ENCODE measurements around the gene SLC15A2. TPM values are rescaled to one million over a fixed set of nuclear protein-coding genes. Genes with fewer than 3 reads are reported as not detected.

SLC15A2 gene
- total and polyA plus RNA-seq, 12 donors, result 0.51 to 4.0 (median 2.2) TPM

GRCh38 chr3:121961283-121961682 lies 67.1 kb downstream of the SLC15A2 start:
- intact Hi-C loops (cut with DNase I), result no loop called here
- Histone ChIP-seq H3K27ac (no peak overlapping the region), H3K27me3 (no peaks in the 10 kb centered on the region), H3K4me1 (replicated peaks in 1 of 2) (no peaks in the 10 kb centered on the region), H3K9me3 (replicated peaks in 1 of 3) (no peaks in the 10 kb centered on the region), H3K4me3 (no peak overlapping the region), H3K36me3 (replicated peaks in 1 of 2) (no peaks in the 10 kb centered on the region)
- DNase-seq, result no peak
- TF ChIP-seq CTCF (IDR thresholded peaks at IDR 0.05) (no peak), POLR2A (IDR thresholded peaks at IDR 0.05) (no peak)

- no peaks in the 10 kb centered on the region for H3K36me3 ChIP-seq (replicated peaks in 1 of 2)
- no peak for DNase-seq
- no peak overlapping the region for H3K4me3 ChIP-seq
- intact Hi-C loops (cut with DNase I), result no loop called here
- no peaks in the 10 kb centered on the region for H3K27me3 ChIP-seq
- no peaks in the 10 kb centered on the region for H3K4me1 ChIP-seq (replicated peaks in 1 of 2)
- no peak overlapping the region for H3K27ac ChIP-seq
- no peaks in the 10 kb centered on the region for H3K9me3 ChIP-seq (replicated peaks in 1 of 3)
- no peak for TF ChIP-seq CTCF (IDR thresholded peaks at IDR 0.05)
- no peak for TF ChIP-seq POLR2A (IDR thresholded peaks at IDR 0.05)
Observed at GRCh38 chr3:121962443-121962842, 68.2 kb downstream of the SLC15A2 start.

- no peaks in the 10 kb centered on the region for H3K27me3 ChIP-seq
- H3K4me3 ChIP-seq, result no peak overlapping the region
- H3K9me3 ChIP-seq (replicated peaks in 1 of 3), result no peaks in the 10 kb centered on the region
- no peaks in the 10 kb centered on the region for H3K4me1 ChIP-seq (replicated peaks in 1 of 2)
- DNase-seq, result no peak
- H3K27ac ChIP-seq, result no peak overlapping the region
- TF ChIP-seq POLR2A (IDR thresholded peaks at IDR 0.05), result no peak
- no peak for TF ChIP-seq CTCF (IDR thresholded peaks at IDR 0.05)
- no peaks in the 10 kb centered on the region for H3K36me3 ChIP-seq (replicated peaks in 1 of 2)
- intact Hi-C loops (cut with DNase I), result no loop called here
- WGBS, 4 donors, result 62 to 81% methylated on average over 1 of the region's 1 CpG; no CpG with 5 or more reads in 2 of the 4 donors
Observed at GRCh38 chr3:121963608-121964007, 69.4 kb downstream of the SLC15A2 start.

- 76 to 91% (median 86%) methylated on average over 2 of the region's 2 CpGs for WGBS, 4 donors
- intact Hi-C loops (cut with DNase I), result no loop called here
- H3K9me3 ChIP-seq (replicated peaks in 1 of 3), result no peaks in the 10 kb centered on the region
- H3K36me3 ChIP-seq (replicated peaks in 1 of 2), result no peaks in the 10 kb centered on the region
- no peak overlapping the region for H3K27ac ChIP-seq
- H3K4me1 ChIP-seq (replicated peaks in 1 of 2), result no peaks in the 10 kb centered on the region
- DNase-seq, result no peak
- no peak for TF ChIP-seq CTCF (IDR thresholded peaks at IDR 0.05)
- TF ChIP-seq POLR2A (IDR thresholded peaks at IDR 0.05), result no peak
- H3K27me3 ChIP-seq, result no peaks in the 10 kb centered on the region
- H3K4me3 ChIP-seq, result no peak overlapping the region
Observed at GRCh38 chr3:121969631-121970030, 75.4 kb downstream of the SLC15A2 start.
